Hematopoietic multipotent progenitor cell treated with erythropoietin and hydrocortisone succinate and interleukin-3 and kit ligand, for 15 days (in vitro differentiated cells): ENCODE results near the gene H19.

Source experiments
- DNase-seq: peaks from one replicate; pipeline ENCODE4 v3.0.0-alpha.2; 2015; ENCODE audit warnings: low spot score

The H19 gene

DNA sequence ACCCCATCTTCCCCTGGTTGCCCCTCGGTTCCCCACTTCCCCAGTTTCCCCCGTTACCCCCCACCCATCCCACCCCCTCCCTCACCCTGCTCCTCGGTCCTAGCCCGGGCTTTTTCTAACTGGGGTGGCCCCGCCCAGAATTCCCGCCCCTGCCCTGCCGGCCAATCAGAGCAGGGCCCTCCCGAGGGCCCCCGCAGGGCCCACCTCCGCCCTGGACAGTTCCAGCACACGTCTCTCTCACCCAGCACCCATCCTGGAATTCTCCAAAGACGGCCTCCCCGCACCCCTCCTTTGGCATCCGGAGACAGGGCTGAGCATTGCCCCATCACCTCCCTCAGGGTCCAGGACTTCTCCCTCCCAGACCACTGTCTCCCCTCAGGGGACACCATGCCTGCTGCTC, at the start of gene H19:
Gene H19, minus strand, starts transcription at position 88 of the 400 bp plus-strand sequence.
- DNase-seq = no peak

DNA sequence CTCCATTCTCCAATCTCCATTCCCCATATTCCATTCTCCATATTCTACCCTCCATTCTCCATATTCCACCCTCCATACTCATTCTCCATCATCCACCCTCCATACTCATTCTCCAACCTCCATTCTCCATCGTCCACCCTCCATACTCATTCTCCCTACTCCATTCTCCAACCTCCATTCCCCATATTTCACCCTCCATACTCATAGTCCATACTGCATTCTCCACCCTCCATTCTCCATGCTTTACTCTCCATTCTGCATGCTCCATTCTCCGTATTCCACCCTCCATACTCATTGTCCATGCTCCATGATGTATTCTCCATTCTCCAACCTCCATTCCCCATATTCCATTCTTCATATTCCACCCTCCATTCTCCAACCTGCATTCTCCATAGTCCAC, 44.3 kb upstream of the H19 start:
- DNase-seq = no peak

DNA sequence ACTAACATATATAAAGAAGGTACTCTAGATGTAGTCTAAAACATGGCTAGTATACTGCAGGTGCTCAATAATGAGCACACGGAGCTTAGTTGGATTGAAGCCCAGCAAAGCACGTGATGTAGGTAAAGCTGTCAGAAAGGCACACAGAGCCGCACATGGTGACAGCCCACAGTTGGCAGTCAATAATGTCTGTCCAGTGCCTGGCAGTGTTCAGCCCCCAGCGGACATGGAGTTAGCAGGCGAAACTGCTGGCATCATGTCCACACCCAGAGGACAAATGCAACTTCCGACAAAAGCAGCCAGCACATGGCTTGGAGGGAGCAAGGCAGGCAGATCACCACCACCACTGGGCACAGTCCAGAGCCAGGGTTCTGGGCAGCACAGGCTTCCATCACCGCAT, 43.5 kb upstream of the H19 start:
- DNase-seq = no peak

- DNase-seq = no peak
These were observed 41.6 kb upstream of the H19 start for GRCh38 chr11:2039198-2039759.

- DNase-seq = no peak
These were observed 39.3 kb upstream of the H19 start for GRCh38 chr11:2036863-2037486.

- DNase-seq = no peak
These were observed 37.7 kb upstream of the H19 start for GRCh38 chr11:2035382-2035781.

DNA sequence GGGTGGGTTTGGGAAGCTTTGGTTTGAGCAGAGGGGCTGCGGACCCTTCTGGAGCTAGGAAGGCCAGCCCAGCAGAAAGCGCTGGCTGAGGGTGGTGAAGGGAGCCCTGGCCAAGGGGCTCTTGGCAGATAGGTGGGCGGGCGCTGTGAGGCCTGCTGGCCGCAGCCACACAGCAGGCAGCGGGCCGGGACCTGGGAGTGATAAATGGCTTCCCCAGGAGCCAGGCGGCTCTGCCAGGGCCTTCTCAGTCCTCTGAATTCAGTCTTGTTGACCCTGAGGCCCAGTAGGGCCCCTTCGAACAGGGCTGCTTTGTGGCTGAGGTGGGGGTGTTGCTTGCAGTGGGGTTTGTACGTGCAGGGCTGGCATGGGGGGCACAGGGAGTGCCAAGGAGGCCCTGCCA, 33.4 kb upstream of the H19 start:
- no peak for DNase-seq

DNA sequence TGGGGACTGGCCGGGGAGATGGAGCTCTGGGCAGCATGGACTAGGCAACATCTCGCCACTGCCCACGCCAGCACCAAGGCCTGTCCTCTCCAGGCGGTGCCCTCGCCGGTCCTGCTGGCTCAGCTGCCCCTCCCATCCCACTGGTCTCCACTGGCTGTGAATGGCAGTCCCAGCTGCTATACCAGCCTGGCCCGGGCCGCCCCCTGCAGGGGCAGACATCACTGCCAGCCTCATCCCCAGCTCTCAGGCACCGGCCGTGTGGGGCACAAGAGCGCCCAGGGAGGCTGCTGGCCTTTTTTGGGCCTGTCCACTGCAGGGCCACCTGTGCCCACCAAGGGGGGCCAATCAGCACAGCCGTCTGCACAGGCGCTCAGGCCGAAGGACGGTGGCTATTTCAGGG, 30.1 kb upstream of the H19 start:
- no peak for DNase-seq

DNA sequence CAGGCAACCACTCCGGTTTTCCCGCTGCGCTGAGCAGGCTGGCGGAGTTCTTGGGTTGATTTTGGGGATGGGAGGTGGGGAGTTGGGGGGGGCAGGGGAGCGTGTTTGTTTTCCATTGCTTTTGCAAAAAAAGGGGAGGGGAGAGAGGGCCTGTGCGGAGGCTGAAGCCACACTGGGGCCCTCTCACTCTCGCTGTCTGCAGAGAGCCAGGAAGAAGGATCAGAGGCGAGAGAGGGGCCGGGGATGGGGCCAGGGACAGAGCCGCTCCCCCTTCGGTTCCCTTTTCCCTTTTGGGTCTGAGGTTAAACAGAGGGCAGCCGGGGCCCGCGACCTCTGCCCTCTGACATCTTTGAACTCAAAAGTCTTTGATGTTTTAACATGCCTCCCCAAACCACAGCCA, 17.4 kb upstream of the H19 start:
- DNase-seq = no peak

GRCh38 chr11:2012440-2012839, 14.8 kb upstream of the H19 start:
- DNase-seq = no peak

DNA sequence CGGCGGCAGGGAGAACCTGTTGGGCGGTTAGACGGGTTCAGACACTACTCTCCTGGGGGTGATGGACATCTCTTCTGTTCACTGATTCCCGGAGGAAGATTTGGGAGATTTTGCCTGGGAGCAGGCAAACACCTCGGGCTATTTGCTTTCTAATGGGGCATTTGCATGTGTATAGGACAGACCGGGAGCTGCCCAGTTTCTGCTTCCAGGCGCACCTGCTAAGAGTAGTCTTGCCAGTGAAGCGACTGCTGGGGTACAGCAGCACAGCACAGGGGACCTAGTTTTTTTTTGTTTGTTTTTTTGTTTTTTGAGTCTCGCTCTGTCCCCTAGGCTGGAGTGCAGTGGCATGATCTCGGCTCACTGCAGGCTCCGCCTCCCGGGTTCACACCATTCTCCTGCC, 6.8 kb upstream of the H19 start:
- no peak for DNase-seq

GRCh38 chr11:2002807-2003206, 5.2 kb upstream of the H19 start:
- no peak for DNase-seq

DNA sequence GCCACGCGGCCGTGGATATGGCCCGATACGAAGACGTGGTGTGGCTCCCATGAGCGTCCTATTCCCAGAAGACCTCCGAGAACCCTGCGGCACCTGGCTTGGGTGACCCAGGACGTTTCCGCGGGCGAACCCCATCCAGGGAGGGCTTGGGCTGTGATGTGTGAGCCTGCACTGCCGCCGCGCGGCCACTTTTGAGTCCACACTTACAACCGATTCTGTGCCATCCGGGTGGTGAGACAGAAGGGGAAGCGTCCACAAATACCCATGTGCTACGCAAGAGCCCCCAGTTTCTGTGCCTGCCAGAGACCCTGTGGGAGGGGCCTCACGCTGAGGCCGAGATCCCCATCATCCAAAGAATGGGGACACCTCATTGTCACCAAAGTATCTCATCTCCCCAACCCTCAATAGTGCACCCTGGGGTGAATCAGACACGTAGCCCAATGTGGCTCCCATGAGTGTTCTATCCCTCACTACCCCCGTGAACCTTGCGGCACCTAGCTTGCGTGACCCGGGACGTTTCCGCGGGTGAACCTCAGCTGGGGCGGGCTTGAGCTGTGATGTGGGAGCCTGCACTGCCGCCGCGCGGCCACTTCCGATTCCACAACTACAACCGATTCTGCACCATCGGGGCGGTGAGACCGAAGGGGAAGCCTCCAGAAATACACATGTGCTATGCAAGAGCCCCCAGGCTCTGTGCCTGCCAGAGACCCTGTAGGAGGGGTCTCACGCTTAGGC, 4.6 kb upstream of the H19 start:
- no peak for DNase-seq

DNA sequence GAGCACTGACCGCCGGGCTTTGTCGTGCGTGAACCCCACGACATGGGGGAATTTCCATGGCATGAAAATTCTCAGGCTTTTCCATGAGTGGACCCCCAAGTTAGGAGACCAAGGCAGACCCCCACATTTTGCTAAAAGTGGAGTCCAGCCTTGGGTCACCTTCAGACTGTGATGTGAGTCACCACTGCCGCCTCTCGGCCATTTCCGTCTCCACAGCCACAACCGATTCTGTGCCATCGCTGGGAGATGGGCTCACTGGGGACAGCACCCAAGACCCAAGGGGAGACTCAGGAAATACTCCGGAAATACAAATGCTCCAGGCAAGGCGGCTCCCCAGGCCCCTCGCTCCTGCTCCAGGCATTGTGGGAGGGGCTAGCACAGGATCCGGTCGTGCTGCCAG, 1.2 kb upstream of the H19 start:
- no peak for DNase-seq

GRCh38 chr11:1998290-1998689, 648 bp upstream of the H19 start:
- no peak for DNase-seq

- no peak for DNase-seq
These were observed 3.5 kb downstream of the H19 start for GRCh38 chr11:1994121-1994520.

DNA sequence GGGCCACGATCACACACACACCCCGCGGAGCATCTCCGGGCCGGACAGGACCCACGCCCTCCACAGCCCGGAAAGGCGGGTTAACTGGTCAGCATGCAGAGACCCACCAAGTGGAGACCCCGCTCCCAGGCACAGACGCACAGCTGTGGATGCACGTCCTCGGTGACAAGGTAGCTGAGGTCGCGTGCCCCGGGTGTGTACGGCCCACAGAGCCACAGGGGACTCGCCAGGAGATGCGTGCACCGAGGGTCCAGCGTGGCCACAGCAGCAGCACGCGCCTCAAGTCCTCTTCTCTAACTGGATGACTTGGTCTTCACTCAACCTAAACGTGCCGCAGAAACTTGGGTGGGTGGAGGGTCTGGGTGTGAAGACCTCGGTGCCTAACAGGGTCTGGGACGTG, 5.5 kb downstream of the H19 start:
- no peak for DNase-seq

DNA sequence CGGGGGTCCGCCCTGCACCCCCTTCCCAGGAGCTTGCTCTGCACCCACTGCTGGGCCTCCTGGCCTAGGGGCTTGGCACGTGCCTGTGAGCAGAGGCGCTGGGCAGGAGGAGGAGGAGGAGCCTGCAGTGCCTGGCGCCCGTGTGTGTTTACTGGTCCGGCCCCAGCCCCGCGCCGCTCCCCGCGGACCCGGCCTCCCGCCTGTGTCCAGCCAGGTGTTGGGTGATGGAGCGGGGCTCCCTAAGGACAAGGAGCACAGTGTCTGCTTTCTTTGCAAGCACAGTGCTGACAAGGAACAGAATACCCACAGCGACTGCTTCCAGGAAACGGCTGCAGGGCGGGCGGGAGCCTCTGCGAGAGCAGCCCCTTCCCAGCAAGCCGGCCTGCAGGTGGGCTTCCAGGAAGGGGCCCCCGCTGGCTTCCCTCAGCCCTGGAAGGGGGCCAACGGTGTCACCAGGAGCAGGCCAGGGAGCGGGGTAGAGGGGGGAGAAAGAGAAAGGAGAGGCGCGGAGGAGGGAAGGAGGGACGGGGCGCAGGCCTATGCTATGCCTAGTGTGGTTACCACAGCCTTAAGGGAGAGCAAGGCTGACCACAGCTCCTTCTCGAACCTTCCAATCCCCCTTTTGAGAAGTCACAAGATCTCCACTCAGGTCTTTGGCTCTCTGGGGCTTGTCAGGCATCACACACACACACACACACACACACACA, 6.6 kb downstream of the H19 start:
- no peak for DNase-seq

DNA sequence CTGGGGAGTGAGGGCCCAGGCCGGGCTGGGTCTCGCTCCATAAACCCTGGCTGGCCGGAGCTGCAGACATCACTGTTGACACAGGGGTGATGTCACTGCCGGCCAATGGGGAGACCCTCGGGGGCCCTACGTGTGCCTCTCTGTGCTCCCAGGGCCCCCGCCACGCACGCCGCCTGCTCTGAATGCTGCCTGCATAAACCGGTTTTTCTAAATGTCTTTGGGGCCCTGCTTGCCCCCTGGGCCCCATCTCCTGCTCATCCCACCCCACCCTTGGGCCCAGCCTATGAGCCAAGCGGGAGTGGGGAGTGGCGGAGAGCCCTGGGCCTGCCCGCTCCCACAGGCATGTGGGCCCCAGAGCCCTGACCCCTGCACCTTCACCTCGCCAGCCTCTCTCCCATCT, 7.7 kb downstream of the H19 start:
- DNase-seq = no peak

- DNase-seq = no peak
These were observed 8.8 kb downstream of the H19 start for GRCh38 chr11:1988667-1989317.

DNA sequence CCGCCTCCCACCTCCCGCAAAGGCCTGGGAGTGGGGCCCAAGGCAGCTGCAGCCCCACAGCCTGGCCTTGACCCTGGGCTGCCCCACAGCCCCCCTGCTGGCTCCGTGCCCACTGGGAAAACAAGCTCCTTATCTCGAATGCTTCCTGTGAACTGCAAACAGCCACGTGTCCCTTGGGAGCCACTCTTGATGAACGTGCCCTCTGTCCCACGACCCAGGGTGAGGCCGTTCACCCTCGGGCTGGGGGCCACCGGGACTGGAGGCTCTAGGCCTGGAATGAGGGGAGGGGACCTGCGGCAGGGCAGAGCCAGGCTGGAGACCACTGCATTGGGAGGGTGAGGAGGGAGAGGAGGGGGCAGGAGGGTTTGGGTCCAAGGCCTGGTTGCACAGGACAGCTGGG, 9.5 kb downstream of the H19 start:
- DNase-seq = no peak

DNA sequence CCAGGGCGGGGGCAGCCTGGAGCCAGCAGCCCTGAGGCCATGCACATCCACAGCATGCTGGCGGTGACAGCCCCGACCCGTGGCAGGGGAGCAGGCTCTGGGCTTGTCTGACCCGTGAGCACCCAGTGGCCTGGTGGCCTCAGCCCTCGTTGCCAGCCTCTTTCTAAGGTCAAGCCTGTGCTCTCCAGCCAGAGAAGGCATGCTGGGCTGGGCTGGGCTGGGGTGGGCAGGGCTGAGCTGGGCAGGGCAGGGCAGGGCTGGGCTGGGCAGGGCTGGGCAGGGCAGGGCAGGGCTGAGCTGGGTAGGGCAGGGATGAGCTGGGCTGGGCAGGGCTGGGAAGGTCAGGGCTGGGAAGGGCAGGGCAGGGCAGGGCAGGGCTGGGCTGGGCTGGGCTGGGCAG, 10.6 kb downstream of the H19 start:
- no peak for DNase-seq

GRCh38 chr11:1983601-1983961, 14.1 kb downstream of the H19 start:
- DNase-seq = no peak
